A172 (cell line): ENCODE data around the gene FBN3. TPM values are rescaled to one million over a fixed set of nuclear protein-coding genes. Genes with fewer than 3 reads are reported as not detected.

Source experiments
- DNase-seq: peaks from one replicate; pipeline ENCODE4 v3.0.0-alpha.2; 2015; ENCODE audit warnings: low spot score
- total RNA-seq: library from RNA; depleted of rRNA; stranded (reverse); fragments of >200 nt; shearing (Covaris generic); gene quantifications from 2 replicates; pipeline ENCODE4 v1.2.3, GENCODE V29; 2014; rRNA removed

Gene FBN3
- total RNA-seq, 1 experiment from 2014 or later: not detected

GRCh38 chr19:8020681-8021080 is 128.7 kb downstream of the FBN3 start:
- DNase-seq: no peak

GRCh38 chr19:8017808-8018207 is 131.6 kb downstream of the FBN3 start:
- DNase-seq: no peak

Other genes starting within 250 kb of the FBN3 start
- gene MAP2K7, start 245.7 kb downstream of the FBN3 start, total RNA-seq: 7.1 and 12.7 TPM in 2 replicates
- 0.34 TPM in 1 of 2 replicates, not detected in the other for gene TGFBR3L, start 234.8 kb downstream of the FBN3 start, total RNA-seq
- 30.6 and 44.5 TPM in 2 replicates for gene SNAPC2, start 229.3 kb downstream of the FBN3 start, total RNA-seq
- 24.3 and 37.0 TPM in 2 replicates for gene CTXN1, start 223.5 kb downstream of the FBN3 start, total RNA-seq
- 82.0 and 92.0 TPM in 2 replicates for gene TIMM44, start 205.9 kb downstream of the FBN3 start, total RNA-seq
- 69.3 and 79.7 TPM in 2 replicates for gene ELAVL1, start 144.0 kb downstream of the FBN3 start, total RNA-seq
- not detected in 2 replicates for gene CCL25, start 96.8 kb downstream of the FBN3 start, total RNA-seq
- gene CERS4, start 59.8 kb upstream of the FBN3 start, total RNA-seq: 18.3 and 19.7 TPM in 2 replicates
- gene CD320, start 158.8 kb upstream of the FBN3 start, total RNA-seq: 53.1 and 70.6 TPM in 2 replicates
- gene NDUFA7, start 171.8 kb upstream of the FBN3 start, total RNA-seq: 31.8 and 71.4 TPM in 2 replicates
- 193 and 479 TPM in 2 replicates for gene RPS28, start 171.9 kb upstream of the FBN3 start, total RNA-seq
- 1.0 and 1.2 TPM in 2 replicates for gene KANK3, start 193.7 kb upstream of the FBN3 start, total RNA-seq
- gene ANGPTL4, start 214.6 kb upstream of the FBN3 start, total RNA-seq: not detected in 2 replicates
- gene RAB11B, start 240.8 kb upstream of the FBN3 start, total RNA-seq: 3.1 and 8.0 TPM in 2 replicates